DND-41 (cell line): Measurements from ENCODE around the gene MMP20.

Experiments
- ATAC-seq: fragments of 200-7000 bp; cut with Tn5 transposase; 3 replicates; pipeline ENCODE4 v1.9.1; 2021; ENCODE audit warnings: low read depth; ENCODE audit not compliant: insufficient read depth
- DNase-seq: peaks from one replicate; pipeline ENCODE4 v3.0.0-alpha.2; 2020
- H2AFZ ChIP-seq: 2 replicates; pipeline ENCODE4 v1.6.0; 2012; ENCODE audit warnings: low read depth, low read length
- H3K27ac ChIP-seq: 2 replicates; pipeline ENCODE4 v1.5.1; 2012; ENCODE audit warnings: low read length, inconsistent platforms
- H3K27me3 ChIP-seq: fragments of 200-600 bp; sonication (generic); 2 replicates; pipeline ENCODE4 v1.6.0; 2012; ENCODE audit warnings: low read length, mild to moderate bottlenecking, inconsistent platforms; ENCODE audit not compliant: insufficient read depth, poor library complexity
- H3K36me3 ChIP-seq: 2 replicates; pipeline ENCODE4 v1.5.1; 2012; ENCODE audit warnings: low read length, inconsistent platforms; ENCODE audit not compliant: insufficient read depth
- H3K4me1 ChIP-seq: 2 replicates; pipeline ENCODE4 v1.5.1; 2012; ENCODE audit warnings: mild to moderate bottlenecking, low read length; ENCODE audit not compliant: insufficient read depth
- H3K4me2 ChIP-seq: 2 replicates; pipeline ENCODE4 v1.6.0; 2012; ENCODE audit warnings: mild to moderate bottlenecking, moderate library complexity, low read length, inconsistent platforms; ENCODE audit not compliant: insufficient read depth
- H3K4me3 ChIP-seq, 2 experiments: fragments of 200-600 bp in 1 of 2; shearing (Covaris generic) in 1 of 2; 2 replicates each; pipeline ENCODE4 v1.5.1; 2012 to 2016; ENCODE audit warnings: inconsistent platforms in 2 of 2, low read length in 2 of 2, mild to moderate bottlenecking in 2 of 2, low read depth in 1 of 2, moderate library complexity in 1 of 2
- H3K79me2 ChIP-seq: 2 replicates; pipeline ENCODE4 v1.6.0; 2012; ENCODE audit warnings: low read length, inconsistent platforms; ENCODE audit not compliant: insufficient read depth
- H3K9ac ChIP-seq: 2 replicates; pipeline ENCODE4 v1.6.0; 2012; ENCODE audit warnings: low read depth, mild to moderate bottlenecking, inconsistent platforms, low read length, moderate library complexity
- H3K9me3 ChIP-seq: 2 replicates; pipeline ENCODE4 v1.5.1; 2012; ENCODE audit warnings: low read length, moderate library complexity, mild to moderate bottlenecking, inconsistent platforms; ENCODE audit not compliant: insufficient read depth, severe bottlenecking
- H4K20me1 ChIP-seq: 2 replicates; pipeline ENCODE4 v1.6.0; 2012; ENCODE audit warnings: low read length; ENCODE audit not compliant: insufficient read depth
- CTCF ChIP-seq: IDR thresholded peaks from 2 replicates; pipeline ENCODE4 v1.5.1; 2012; ENCODE audit warnings: borderline replicate concordance, low read length, moderate library complexity, mild to moderate bottlenecking; ENCODE audit not compliant: poor library complexity, severe bottlenecking; ENCODE audit errors: extremely low read depth
- EZH2 ChIP-seq: IDR thresholded peaks from 3 replicates; pipeline ENCODE4 v1.6.1; 2012; ENCODE audit warnings: borderline replicate concordance, low read depth, mild to moderate bottlenecking, moderate library complexity, low read length, inconsistent platforms; ENCODE audit not compliant: severe bottlenecking

Gene MMP20

GRCh38 chr11:102603576-102603975 is 21.6 kb downstream of the MMP20 start:
- H4K20me1 ChIP-seq, result no peaks in the 10 kb centered on the region
- no peaks in the 10 kb centered on the region for H3K79me2 ChIP-seq
- H3K4me2 ChIP-seq, result no peak overlapping the region
- H3K9me3 ChIP-seq, result no peaks in the 10 kb centered on the region
- peaks cover 2% of the 10 kb centered on the region for H3K27me3 ChIP-seq
- DNase-seq, result no peak
- no peak overlapping the region for H3K4me3 ChIP-seq
- no peak for ATAC-seq
- H3K36me3 ChIP-seq, result no peaks in the 10 kb centered on the region
- no peaks in the 10 kb centered on the region for H3K4me1 ChIP-seq
- H3K27ac ChIP-seq, result no peak overlapping the region
- no peak overlapping the region for H2AFZ ChIP-seq
- TF ChIP-seq CTCF (no peak), EZH2 (no peak)
- H3K9ac ChIP-seq, result no peak overlapping the region

GRCh38 chr11:102603091-102603490 is 22.0 kb downstream of the MMP20 start:
- Histone ChIP-seq H3K79me2 (no peaks in the 10 kb centered on the region), H3K27ac (no peak overlapping the region), H3K4me3 (no peak overlapping the region), H3K4me1 (no peaks in the 10 kb centered on the region), H3K9ac (no peak overlapping the region), H3K27me3 (peaks cover 2% of the 10 kb centered on the region), H4K20me1 (no peaks in the 10 kb centered on the region), H3K36me3 (no peaks in the 10 kb centered on the region), H3K4me2 (no peak overlapping the region), H2AFZ (no peak overlapping the region), H3K9me3 (no peaks in the 10 kb centered on the region)
- DNase-seq (no peak), ATAC-seq (no peak)
- TF ChIP-seq EZH2 (no peak), CTCF (no peak)

DNA sequence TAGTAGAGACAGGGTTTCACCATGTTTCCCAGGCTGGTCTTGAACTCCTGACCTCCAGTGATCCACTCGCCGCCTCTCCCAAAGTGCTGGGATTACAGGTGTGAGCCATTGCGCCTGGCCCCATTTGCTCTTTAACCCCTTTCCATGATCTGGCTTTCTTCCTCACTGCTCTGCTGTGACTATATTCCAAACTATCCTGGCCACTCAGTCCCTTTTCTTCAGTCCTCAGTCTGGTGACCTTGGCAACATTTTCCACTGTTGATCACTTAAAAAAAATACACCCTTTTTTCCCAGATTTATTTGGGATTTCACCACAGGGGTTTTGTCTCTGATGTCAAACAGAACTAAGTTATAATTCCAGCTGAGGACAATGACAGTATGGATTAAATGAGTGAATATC is 24.5 kb downstream of the MMP20 start:
- Histone ChIP-seq H3K27me3 (no peaks in the 10 kb centered on the region), H3K79me2 (no peaks in the 10 kb centered on the region), H4K20me1 (no peaks in the 10 kb centered on the region), H3K27ac (no peak overlapping the region), H3K9me3 (no peaks in the 10 kb centered on the region), H3K9ac (no peak overlapping the region), H3K4me2 (no peak overlapping the region), H2AFZ (no peak overlapping the region), H3K4me1 (no peaks in the 10 kb centered on the region), H3K36me3 (no peaks in the 10 kb centered on the region), H3K4me3 (no peak overlapping the region)
- no peak for DNase-seq
- TF ChIP-seq CTCF (no peak), EZH2 (no peak)
- ATAC-seq, result no peak

DNA sequence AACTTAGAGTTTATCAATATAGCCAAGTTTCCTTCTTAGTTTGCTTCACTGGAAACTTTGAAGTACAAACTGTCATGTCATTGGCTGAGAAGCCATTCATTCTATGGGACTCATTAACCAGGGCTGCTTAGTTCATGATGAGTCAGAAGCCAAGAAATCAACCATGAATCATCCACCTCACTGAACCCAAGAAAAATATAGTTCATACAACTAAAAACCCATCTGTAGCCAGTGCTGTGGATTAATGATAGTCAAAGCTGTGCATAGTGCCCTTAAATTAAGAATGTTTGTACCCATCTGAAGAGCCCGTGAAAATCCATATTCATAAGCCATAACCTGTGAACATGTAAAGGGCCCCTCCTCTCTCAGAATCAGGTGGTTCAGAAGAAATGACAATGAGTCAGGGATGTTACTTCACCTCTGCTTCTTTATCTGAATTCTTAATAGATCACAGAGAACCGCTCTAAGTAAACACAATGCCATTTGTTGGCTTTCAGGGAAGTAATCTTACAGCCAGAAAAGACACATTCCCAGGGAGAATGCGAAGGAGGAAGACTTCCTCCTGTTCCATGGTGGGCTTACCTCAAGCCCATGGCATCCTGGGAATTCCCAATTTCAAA is 25.4 kb downstream of the MMP20 start:
- ATAC-seq (no peak), DNase-seq (no peak)
- Histone ChIP-seq H3K4me1 (no peaks in the 10 kb centered on the region), H3K9ac (no peak overlapping the region), H3K4me3 (no peak overlapping the region), H2AFZ (no peak overlapping the region), H3K27ac (no peak overlapping the region), H3K9me3 (no peaks in the 10 kb centered on the region), H3K79me2 (no peaks in the 10 kb centered on the region), H3K4me2 (no peak overlapping the region), H4K20me1 (no peaks in the 10 kb centered on the region), H3K36me3 (no peaks in the 10 kb centered on the region), H3K27me3 (no peaks in the 10 kb centered on the region)
- TF ChIP-seq EZH2, result no peak
- TF ChIP-seq CTCF, result no peak
